ENCODE measurements around the gene TLDC2.
"Not testable (repeated sequence)": the region's sequence is repeated elsewhere in the genome, so short reads cannot be mapped to it uniquely, and the experiment has no call there.

TLDC2 gene

DNA sequence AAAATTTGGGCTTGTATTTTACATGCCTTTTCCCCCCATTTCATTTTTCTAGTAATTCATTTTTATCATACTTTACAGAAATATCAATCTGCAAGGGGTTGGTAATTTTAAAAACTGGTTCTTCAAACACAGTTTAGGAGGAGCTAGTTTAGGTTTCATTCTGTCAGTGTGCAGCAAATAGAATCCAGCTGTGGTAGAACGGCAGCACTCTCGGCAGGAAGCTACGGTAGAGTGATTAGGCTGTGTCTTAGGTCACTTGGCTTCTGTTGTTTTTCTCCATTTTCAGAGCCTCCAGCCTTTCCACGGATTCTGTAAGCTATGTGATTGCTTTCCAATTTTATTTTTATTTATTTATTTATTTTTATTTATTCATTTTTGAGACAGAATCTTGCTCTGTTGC lies 32.7 kb downstream of the TLDC2 start:
- DNase-seq (ENCODE audit: low spot score) = no peak

DNA sequence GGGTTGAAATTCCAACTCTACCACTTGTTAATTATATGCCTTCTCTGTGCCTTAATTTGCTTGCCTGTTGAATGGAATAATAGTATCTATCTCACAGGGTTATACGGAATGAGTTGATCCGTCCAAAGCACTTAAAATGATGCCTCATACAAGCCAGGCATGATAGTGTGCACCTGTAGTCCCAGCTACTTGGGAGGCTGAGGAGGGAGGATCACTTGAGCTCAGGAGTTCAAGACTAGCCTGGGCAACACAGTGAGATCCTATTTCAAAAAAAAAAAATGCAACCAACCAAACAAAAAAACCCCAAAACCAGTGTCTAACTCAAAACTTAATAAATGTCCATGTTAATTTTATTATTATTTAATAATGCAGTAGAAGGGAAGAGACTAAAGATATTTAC lies 40.3 kb downstream of the TLDC2 start:
- DNase-seq (ENCODE audit: low spot score) = no peak

DNA sequence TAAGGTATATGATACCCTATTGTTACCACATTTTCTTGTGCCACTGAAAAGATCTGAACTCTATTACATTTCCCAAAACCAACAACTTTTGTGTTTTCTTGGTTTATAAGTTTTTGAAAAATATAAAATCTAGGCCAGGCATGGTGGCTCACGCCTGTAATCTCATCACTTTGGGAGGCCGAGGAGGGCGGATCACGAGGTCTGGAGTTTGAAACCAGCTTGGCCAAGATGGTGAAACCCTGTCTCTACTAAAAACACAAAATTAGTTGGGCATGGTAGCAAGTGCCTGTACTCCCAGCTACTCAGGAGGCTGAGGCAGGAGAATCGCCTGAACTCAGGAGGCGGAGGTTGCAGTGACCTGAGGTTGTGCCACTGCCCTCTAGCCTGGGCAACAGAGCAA lies 41.3 kb downstream of the TLDC2 start:
- no peak for DNase-seq (ENCODE audit: low spot score)

DNA sequence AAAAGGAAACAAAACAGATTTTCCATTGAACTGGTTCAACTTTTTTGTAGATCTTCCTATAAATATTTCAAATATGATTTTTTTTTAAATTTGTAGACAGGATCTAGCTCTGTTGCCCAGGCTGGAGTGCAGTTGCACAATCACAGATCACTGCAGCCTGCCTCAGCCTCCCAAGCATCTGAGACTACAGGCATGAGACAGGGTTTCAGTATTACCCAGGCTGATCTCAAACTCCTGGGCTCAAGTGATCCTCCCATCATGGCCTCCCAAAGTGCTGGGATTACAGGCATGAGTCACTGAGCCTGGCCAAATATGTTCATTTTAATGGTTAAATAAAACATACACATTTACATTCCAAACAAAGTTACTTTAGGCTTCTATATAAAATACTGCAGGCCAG lies 42.0 kb downstream of the TLDC2 start:
- DNase-seq (ENCODE audit: low spot score) = no peak

DNA sequence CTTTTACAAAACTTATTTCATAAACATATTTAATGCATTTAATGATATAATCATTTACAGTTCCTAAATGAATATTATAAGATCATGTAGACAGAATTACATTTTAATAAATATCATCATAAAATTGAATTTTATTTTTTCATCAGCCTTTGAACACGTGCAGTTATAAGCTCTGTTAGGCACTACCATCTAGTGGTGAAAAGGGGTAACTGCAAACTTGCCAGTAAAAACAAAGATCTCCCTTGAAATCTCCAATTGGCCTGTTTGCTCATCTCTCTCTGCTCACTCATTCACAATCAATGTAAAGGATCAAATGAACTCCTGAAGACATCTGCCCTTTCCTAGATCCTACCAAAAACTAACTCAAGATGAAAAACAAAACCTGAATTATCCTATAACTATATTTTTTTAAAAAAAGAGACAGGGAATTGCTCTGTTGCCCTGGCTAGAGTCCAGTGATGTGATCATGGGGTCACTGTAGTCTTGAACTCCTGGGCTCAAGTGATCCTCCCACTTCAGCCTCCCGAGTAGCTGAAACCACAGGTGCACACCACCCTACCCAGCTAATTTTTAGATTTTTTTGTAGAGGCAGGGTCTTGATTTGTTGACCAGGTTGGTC lies 43.9 kb downstream of the TLDC2 start:
- peak; percentile 85 for DNase-seq (ENCODE audit: low spot score)

DNA sequence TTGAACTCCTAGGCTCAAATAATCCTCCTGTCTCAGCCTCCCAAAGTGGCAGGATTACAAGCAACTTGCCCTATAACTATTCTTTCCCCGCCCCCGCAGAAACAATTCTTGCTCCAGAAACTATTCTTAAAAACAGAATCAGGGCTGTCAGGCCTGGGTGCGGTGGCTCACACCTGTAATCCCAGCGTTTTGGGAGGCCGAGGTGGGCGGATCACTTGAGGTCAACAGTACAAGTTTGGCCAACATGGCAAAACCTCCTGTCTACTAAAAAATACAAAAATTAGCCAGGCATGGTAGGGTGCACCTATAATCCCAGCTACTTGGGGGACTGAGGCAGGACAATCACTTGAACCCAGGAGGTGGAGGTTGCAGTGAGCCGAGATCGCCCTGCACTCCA lies 44.4 kb downstream of the TLDC2 start:
- no peak for DNase-seq (ENCODE audit: low spot score)

DNA sequence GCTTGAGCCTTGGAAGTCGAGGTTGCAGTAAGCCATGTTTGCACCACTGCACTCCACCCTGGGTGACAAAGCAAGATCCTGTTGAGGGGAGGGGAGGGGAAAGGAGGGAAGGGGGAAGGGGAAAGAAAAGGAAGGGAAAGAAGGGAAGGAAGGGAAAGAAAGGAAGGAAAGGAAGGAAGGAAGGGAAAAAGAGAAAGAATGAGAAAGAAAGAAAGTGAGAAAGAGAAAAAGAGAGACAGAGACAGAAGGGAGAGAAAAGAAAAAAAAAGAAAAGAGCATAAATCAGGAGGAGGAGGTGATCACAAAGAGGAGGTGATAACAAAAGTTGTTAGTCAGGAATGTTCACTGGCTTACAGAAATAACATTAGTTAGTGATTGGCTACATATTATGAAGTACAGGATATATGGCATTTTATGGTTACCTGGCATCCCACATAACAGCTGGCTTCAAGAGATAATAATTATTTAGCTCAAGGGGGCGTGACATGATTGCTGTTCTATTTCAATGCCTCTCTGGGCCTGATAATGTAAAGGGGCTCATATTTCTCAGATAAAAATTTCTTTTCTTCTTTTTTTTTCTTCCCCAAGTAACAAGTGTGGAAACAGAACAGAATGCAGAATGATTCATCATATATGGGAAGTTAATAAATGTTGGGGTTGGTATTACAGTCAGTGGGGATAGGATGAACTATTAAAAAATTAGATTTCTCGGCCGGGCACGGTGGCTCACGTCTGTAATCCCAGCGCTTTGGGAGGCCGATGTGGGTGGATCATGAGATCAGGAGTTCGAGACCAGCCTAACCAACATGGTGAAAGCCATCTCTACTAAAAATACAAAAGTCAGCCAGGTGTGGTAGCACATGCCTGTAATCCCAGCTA lies 48.5 kb downstream of the TLDC2 start:
- no peak for DNase-seq (ENCODE audit: low spot score)

DNA sequence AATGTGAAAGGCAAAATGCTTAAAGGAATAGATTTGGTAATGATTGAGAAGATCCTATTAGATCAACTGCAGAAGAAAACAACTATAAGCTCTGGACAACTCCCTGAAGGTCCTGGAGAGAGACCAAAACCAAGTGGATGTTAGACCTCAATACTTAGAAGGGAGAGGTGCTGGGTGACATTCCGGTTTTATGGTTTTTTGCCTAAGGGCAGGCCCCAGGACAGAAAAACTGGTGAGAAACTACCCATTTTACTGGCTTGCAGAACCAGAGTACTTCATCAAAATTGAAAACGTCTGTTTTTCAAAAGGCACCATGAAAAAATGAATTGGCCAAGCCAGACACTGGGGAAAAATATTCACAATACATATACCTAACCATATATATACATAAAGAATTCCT lies 49.3 kb downstream of the TLDC2 start:
- no peak for DNase-seq (ENCODE audit: low spot score)

DNA sequence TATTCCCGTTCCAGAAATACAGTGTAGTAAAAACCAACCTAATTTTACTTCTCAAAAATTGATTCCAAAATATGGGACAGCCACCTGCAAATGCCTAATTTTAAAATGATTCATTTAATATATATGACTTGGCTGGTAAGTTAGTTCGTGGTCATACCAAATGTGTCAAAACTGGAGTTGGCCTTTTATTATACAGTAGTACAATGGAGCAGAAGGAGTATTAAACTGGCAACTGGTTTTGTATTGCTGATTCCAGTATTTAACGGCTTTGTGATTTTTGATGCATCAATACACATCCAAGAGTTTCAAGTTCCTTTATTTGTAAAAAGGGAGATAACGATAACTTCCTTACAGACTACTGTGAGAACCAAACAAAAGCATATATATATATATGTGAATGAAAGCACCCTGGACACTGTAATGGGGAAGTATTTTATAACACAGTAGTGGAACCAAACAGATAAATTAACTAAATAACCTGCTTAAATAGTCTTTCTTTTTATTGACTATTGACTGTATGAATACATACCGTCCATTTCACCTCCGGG lies 50.8 kb downstream of the TLDC2 start:
- no peak for DNase-seq (ENCODE audit: low spot score)

DNA sequence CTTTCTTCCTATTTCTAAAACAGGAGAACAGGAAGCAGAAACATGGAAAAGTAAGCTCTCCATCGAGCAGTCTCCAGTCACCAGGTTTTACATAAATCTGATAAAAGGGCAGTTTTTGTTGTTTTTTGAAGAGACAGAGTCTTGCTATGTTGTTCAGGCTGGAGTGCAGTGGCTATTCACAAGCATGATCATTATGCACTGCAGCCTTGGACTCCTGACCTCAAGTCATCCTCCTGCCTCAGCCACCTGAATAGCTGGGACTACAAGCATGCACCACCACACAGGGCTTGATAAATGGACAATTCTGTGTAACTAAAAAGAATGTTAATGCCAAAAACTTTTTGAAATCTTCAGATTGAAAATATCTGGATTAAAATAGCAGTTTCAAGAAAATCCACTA lies 51.8 kb downstream of the TLDC2 start:
- DNase-seq (ENCODE audit: low spot score) = no peak

DNA sequence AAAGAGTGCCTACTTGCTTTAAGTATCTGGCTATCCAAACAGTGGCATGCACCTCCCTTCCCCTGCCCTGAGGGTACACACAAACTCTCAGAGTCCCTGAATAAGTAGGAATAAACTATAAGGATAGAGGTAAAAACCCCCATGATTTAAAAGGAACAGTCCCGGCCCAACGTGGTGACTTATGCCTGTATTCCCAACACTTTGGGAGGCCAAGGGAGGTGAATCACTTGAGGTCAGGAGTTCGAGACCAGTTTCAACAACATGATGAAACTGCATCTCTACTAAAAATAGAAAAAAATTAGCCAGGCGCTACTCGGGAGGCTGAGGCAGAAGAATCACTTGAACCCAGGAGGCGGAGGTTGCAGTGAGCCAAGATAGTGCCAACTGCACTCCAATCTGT lies 53.4 kb downstream of the TLDC2 start:
- peak; percentile 55 for DNase-seq (ENCODE audit: low spot score)

DNA sequence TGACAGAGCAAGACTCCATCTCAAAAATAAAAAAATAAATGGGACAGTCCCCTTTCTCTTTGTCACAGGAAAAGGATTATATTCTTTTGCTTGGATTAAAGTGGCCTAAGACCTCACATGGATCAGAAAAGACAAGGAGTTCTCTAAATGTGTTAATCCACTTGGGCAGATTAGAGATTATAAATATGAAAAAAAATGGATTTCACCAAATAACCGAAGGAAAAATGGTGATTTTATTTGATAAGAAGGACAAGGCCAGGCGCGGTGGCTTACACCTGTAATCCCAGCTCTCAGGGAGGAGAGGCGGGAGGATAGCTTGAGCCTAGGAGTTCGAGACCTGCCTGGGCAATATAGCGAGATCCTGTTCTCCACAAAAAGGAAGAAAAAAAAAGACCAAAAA lies 53.8 kb downstream of the TLDC2 start:
- no peak for DNase-seq (ENCODE audit: low spot score)

DNA sequence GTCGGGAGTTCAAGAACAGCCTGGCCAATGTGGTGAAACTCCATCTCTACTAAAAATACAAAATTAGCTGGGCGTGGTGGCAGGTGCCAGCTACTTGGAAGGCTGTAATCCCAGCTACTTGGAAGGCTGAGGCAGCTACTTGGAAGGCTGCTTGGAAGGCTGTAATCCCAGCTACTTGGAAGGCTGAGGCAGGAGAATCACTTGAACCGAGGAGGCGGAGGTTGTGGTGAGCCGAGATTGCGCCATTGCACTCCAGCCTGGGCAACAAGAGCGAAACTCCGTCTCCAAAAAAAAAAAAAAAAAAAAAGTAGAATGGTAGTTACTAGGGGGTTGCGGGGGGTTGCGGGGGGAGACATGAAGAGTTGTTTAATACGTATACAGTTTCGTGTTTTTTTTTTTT lies 56.1 kb downstream of the TLDC2 start:
- not testable (repeated sequence) for DNase-seq (ENCODE audit: low spot score)

DNA sequence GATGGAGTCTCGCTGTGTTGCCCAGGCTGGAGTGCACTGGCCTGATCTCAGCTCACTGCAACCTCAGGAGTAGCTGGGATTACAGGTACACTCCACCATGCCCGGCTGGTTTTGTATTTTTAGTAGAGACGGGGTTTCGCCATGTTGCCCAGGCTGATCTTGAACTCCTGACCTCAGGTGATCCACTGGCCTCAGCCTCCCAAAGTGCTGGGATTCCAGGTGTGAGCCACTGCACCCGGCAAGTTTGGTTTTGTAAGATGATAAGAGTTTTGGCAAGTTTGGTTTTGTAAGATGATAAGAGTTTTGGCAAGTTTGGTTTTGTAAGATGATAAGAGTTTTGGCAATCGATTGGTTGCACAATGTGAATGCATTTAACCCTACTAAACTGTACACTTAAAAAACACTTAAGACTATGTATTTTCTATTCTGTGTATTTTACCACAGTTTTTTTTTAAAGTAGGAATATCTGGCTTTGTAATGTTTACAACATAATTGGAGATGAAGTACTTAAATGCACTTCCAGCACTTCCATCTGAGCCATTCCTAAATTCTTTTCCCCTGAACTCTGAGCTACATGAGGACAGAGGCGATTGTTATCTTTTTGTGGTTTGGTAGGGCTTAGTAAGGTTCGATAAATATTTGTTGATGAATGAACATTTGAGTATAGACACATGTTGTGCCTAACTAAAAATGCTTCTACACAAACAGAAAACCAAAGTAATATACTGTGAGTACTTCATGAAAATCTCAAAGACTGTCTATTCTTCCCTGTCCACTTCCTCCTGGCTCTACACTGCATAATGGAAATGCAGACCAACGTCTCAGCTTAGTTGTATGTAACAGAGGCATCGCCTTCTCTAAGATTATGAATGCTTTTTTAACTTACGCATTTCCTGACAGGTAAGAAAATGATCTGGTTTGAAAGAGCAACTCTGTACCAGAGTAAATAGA lies 56.8 kb downstream of the TLDC2 start:
- no peak for DNase-seq (ENCODE audit: low spot score)

DNA sequence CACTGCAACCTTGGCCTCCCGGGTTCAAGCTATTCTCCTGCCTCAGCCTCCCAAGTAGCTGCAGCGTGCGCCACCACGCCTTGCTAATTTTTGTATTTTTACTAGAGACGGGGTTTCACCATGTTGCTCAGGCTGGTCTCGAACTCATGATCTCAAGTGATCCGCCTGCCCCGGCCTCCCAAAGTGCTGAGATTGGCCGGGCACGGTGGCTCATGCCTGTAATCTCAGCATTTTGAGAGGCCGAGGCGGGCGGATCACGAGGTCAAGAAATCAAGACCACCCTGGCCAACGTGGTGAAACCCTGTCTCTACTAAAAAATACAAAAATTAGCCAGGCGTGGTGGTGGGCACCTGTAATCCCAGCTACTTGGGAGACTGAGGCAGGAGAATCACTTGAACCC lies 57.6 kb downstream of the TLDC2 start:
- not testable (repeated sequence) for DNase-seq (ENCODE audit: low spot score)

DNA sequence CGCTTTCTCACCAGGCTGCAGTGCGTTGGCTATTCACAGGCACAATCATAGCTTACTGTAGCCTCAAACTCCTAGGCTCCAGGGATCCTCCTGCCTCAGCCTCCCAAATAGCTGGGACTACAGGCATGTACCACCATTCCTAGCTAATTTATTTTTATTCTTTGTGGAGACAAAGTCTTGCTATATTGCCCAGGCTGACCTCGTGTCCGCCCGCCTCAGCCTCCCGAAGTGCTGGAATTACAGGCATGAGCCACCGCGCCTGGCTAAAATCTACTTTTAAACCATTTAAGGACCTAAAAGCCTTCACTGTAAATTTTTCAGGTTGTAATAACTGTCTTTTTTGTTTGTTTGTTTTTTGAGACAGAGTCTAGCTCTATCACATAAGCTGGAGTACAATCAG lies 60.4 kb downstream of the TLDC2 start:
- no peak for DNase-seq (ENCODE audit: low spot score)

DNA sequence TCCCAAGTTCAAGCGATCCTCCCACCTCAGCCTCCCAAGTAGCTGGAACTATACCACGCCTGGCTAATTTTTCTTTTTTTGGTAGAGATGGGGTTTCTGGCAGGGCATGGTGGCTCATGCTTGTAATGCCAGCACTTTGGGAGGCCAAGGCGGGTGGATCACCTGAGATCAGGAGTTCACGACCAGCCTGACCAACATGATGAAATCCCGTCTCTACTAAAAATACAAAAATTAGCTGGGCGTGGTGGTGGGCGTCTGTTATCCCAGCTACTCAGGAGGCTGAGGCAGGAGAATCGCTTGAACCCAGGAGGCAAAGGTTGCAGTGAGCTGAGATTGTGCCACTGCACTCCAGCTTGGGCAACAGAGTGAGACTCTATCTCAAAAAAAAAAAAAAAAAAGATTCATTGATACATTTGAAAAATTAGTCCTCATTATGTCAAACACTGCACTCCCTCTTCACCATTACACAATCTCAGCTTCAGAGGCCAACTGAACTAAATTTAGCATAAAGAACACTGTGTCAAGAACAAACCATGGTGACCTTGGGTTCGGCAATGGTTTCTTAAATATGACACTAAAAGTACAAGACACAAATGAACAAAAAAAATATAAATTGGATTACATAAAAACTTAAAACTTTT lies 60.9 kb downstream of the TLDC2 start:
- DNase-seq (ENCODE audit: low spot score) = not testable (repeated sequence)

DNA sequence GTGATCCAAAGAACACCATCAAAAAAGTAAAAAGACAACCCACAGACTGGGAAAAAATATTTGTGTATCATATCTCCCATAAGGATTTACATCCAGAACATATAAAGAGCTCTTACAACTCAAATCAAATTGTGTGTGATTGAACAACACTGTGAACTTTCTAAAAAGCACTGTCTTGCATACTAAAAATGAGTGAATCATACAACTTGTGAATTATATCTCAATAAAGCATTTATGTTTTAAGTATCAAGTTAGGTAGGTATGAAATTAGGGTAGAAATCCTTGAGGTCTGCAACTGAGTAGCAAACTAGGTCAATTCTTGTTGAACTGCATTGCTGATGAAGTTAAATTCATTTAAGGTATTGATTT lies 61.4 kb downstream of the TLDC2 start:
- no peak for DNase-seq (ENCODE audit: low spot score)

DNA sequence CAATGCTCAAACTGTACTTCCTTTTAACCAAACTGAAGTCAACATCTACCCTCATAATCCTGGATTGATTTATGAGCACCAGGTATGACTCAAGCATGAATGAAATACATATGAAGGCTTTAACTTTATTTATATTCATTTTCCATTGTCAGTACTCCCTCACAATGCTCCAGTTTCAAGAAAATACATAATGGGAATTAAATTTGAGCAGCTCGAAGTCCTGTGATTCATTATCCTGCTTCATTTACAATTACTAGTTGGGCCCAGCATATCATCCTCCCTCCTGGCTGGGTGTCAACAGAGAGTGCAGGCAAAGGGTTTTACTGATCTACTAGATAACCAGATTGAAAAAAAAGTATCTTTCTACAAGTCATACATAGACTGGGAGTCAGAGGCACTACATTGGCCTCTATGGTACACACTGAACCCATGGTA lies 65.5 kb downstream of the TLDC2 start:
- DNase-seq (ENCODE audit: low spot score) = peak; percentile 35

Data from RKO (cell line).